B cell (primary cell): ENCODE data around the gene OR9Q1. TPM values are rescaled to one million over a fixed set of nuclear protein-coding genes. Genes with fewer than 3 reads are reported as not detected.

Source experiments
- ATAC-seq: fragments of 200-7000 bp; cut with Tn5 transposase; one replicate; pipeline ENCODE4 v1.10.0; 2021; ENCODE audit warnings: low read depth, mild to moderate bottlenecking, moderate number of reproducible peaks, moderate library complexity
- CTCF ChIA-PET: fragments of 350-600 bp; sonication (Branson Sonifier 250); formaldehyde crosslinking; loops from one replicate; lab custom pipeline; 2021; ENCODE audit warnings: antibody characterized with exemption, inconsistent platforms; lab: Charles Lee
- POLR2A ChIA-PET: fragments of 350-600 bp; sonication (Branson Sonifier 250); formaldehyde crosslinking; loops from one replicate; lab custom pipeline; 2021; ENCODE audit warnings: antibody characterized with exemption; lab: Charles Lee
- DNase-seq: peaks from one replicate; pipeline ENCODE4 v3.0.0; 2013
- H2AFZ ChIP-seq: 2 replicates; pipeline ENCODE4 v1.6.1; 2012; ENCODE audit warnings: mild to moderate bottlenecking, low read depth, low read length; ENCODE audit not compliant: insufficient read depth, poor library complexity, severe bottlenecking
- H3K27ac ChIP-seq, 2 donors: 1 replicate in 1 of 2; 2 replicates in 1 of 2; pipeline ENCODE4 v1.5.1; 2012 to 2013; ENCODE audit warnings: low read length in 2 of 2, mild to moderate bottlenecking in 2 of 2, moderate library complexity in 1 of 2
- H3K27me3 ChIP-seq, 4 experiments: fragments of 200-600 bp in 1 of 4; sonication (generic) in 1 of 4; replicated peaks in 1 of 4; 1 replicate in 2 of 4; 2 replicates in 2 of 4; pipeline versions ENCODE4 v1.6.1 to v1.7.0; 2013 to 2016; ENCODE audit warnings: low read length in 3 of 4, mild to moderate bottlenecking in 2 of 4, mixed read lengths in 1 of 4, moderate library complexity in 1 of 4; ENCODE audit not compliant: insufficient read depth in 4 of 4, control insufficient read depth in 3 of 4; ENCODE audit errors: control extremely low read depth in 1 of 4
- H3K36me3 ChIP-seq, 2 experiments: replicated peaks in 1 of 2; 1 replicate in 1 of 2; 2 replicates in 1 of 2; pipeline versions ENCODE4 v1.6.1 to v1.7.1; 2013; ENCODE audit warnings: low read length in 1 of 2; ENCODE audit not compliant: insufficient read depth in 2 of 2, control insufficient read depth in 1 of 2; ENCODE audit errors: control extremely low read depth in 1 of 2, extremely low read depth in 1 of 2
- H3K4me1 ChIP-seq, 2 donors: fragments of 200-600 bp in 1 of 2; sonication (generic) in 1 of 2; 1 replicate in 1 of 2; 2 replicates in 1 of 2; pipeline versions ENCODE4 v1.5.1 to v1.6.1; 2013 to 2017; ENCODE audit warnings: low read length in 2 of 2; ENCODE audit not compliant: control insufficient read depth in 2 of 2, insufficient read depth in 2 of 2
- H3K4me2 ChIP-seq: replicated peaks from 2 replicates; pipeline ENCODE3; 2012; ENCODE audit warnings: mild to moderate bottlenecking, low read depth, low read length; ENCODE audit not compliant: poor library complexity, severe bottlenecking
- H3K4me3 ChIP-seq, 5 experiments: fragments of 200-600 bp in 1 of 5; sonication (generic) in 1 of 5; 1 replicate in 3 of 5; 2 replicates in 2 of 5; pipeline versions ENCODE4 v1.5.1 to v1.7.0; 2011 to 2016; ENCODE audit warnings: low read length in 4 of 5, mild to moderate bottlenecking in 4 of 5, low read depth in 2 of 5, control low read depth in 1 of 5, moderate library complexity in 1 of 5; ENCODE audit not compliant: insufficient read depth in 1 of 5; ENCODE audit errors: control extremely low read depth in 1 of 5, extremely low read depth in 1 of 5
- H3K79me2 ChIP-seq: fragments of 200-600 bp; sonication (generic); one replicate; pipeline ENCODE4 v1.6.0; 2016; ENCODE audit warnings: low read length; ENCODE audit not compliant: control insufficient read depth, insufficient read depth
- H3K9ac ChIP-seq: fragments of 200-600 bp; sonication (generic); 2 replicates; pipeline ENCODE4 v1.6.1; 2017; ENCODE audit warnings: mild to moderate bottlenecking, low read length, moderate library complexity
- H3K9me3 ChIP-seq, 3 donors: one replicate each; pipeline versions ENCODE4 v1.6.1 to v1.7.1; 2013; ENCODE audit warnings: low read length in 2 of 3; ENCODE audit not compliant: control insufficient read depth in 2 of 3, insufficient read depth in 1 of 3; ENCODE audit errors: control extremely low read depth in 1 of 3
- H4K20me1 ChIP-seq: 2 replicates; pipeline ENCODE4 v1.6.0; 2012; ENCODE audit warnings: mild to moderate bottlenecking, low read length; ENCODE audit not compliant: insufficient read depth, control insufficient read depth, poor library complexity, severe bottlenecking
- H3K27ac Mint-ChIP-seq: one replicate; pipeline ENCODE4 v1.8.0; 2021; ENCODE audit warnings: mixed read lengths
- H3K27me3 Mint-ChIP-seq: one replicate; pipeline ENCODE4 v1.8.0; 2021; ENCODE audit warnings: mixed read lengths
- H3K4me1 Mint-ChIP-seq: one replicate; pipeline ENCODE4 v1.8.0; 2021; ENCODE audit warnings: mixed read lengths
- H3K4me3 Mint-ChIP-seq: one replicate; pipeline ENCODE4 v1.8.0; 2021; ENCODE audit warnings: mixed read lengths
- H3K9me3 Mint-ChIP-seq: one replicate; pipeline ENCODE4 v1.8.0; 2022; ENCODE audit warnings: mixed read lengths; ENCODE audit not compliant: insufficient read depth
- CTCF ChIP-seq: fragments of 200-600 bp; IDR thresholded peaks from one replicate; pipeline ENCODE4 v1.8.0; 2022; ENCODE audit warnings: antibody characterized with exemption, mild to moderate bottlenecking
- EZH2 ChIP-seq: IDR thresholded peaks from 2 replicates; pipeline ENCODE4 v1.6.1; 2012; ENCODE audit warnings: borderline replicate concordance, low read depth, mild to moderate bottlenecking, moderate library complexity, low read length; ENCODE audit not compliant: insufficient read depth, poor library complexity, severe bottlenecking
- WGBS: methylation state at CpG from one replicate; pipeline ENCODE4 v1.1.5; 2013; ENCODE audit warnings: missing lambda C conversion rate; ENCODE audit not compliant: insufficient coverage; 5-methylcytosine and 5-hydroxymethylcytosine counted together
- intact Hi-C: fragments of 100-400 bp; cut with micrococcal nuclease; formaldehyde crosslinking; loops from one replicate; pipeline ENCODE4 v1.10.0; 2022
- polyA plus RNA-seq: library from polyadenylated mRNA; depleted of rRNA; stranded (reverse); fragments of >200 nt; gene quantifications from 2 replicates; pipeline ENCODE4 v1.2.3, GENCODE V29; 2012
- total RNA-seq, 2 donors: library from RNA; stranded (reverse); fragments of 120-200 nt in 1 of 2; gene quantifications; 1 replicate in 1 of 2; 2 replicates in 1 of 2; pipeline versions ENCODE4 v1.2.3 to v1.2.4, GENCODE V29; 2013 to 2022

OR9Q1 gene
- total and polyA plus RNA-seq, 2 donors (not counting 1 experiment from before 2014, with no cell fraction given), result not detected

GRCh38 chr11:58004664-58005063, 19.0 kb upstream of the OR9Q1 start:
- ChIA-PET POLR2A (no interaction called here), CTCF (no interaction called here)
- no CpG with 5 or more reads among the region's 6 CpGs for WGBS
- H3K4me1 ChIP-seq, result no peaks in the 10 kb centered on the region
- DNase-seq (no peak), ATAC-seq (no peak)
- Mint-ChIP-seq H3K9me3 (no peaks in the 10 kb centered on the region), H3K27me3 (peaks cover 41% of the 10 kb centered on the region), H3K4me1 (no peaks in the 10 kb centered on the region), H3K4me3 (no peak overlapping the region), H3K27ac (no peak overlapping the region)
- intact Hi-C loops, result no loop called here
- peaks cover 0 to 4% (median 0%) of the 10 kb centered on the region in 3 donors for H3K9me3 ChIP-seq
- H3K27ac ChIP-seq, result no peak overlapping the region
- no peaks in the 10 kb centered on the region for H3K36me3 ChIP-seq
- no peak overlapping the region for H2AFZ ChIP-seq
- no peak overlapping the region for H3K4me2 ChIP-seq
- TF ChIP-seq CTCF, result no peak
- no peak for TF ChIP-seq EZH2
- H3K9ac ChIP-seq, result no peak overlapping the region
- peaks cover 0 to 5% (median 2%) of the 10 kb centered on the region in 4 experiments for H3K27me3 ChIP-seq
- no peak overlapping the region for H3K4me3 ChIP-seq
- no peaks in the 10 kb centered on the region for H3K79me2 ChIP-seq
- H4K20me1 ChIP-seq, result no peaks in the 10 kb centered on the region

GRCh38 chr11:58006940-58007339, 16.7 kb upstream of the OR9Q1 start:
- H3K4me1 Mint-ChIP-seq, result no peaks in the 10 kb centered on the region

More at GRCh38 chr11:58006940-58007339, 16.7 kb upstream of the OR9Q1 start:
- Histone ChIP-seq H3K4me1 (no peaks in the 10 kb centered on the region), H2AFZ (no peak overlapping the region), H3K4me2 (no peak overlapping the region), H4K20me1 (no peaks in the 10 kb centered on the region), H3K27ac (no peak overlapping the region), H3K79me2 (no peaks in the 10 kb centered on the region), H3K27me3 (peaks cover 0 to 5% (median 2%) of the 10 kb centered on the region in 4 experiments), H3K36me3 (no peaks in the 10 kb centered on the region), H3K4me3 (no peak overlapping the region), H3K9ac (no peak overlapping the region), H3K9me3 (no peaks in the 10 kb centered on the region)
- no peak for ATAC-seq
- ChIA-PET CTCF (no interaction called here), POLR2A (no interaction called here)
- no peak for DNase-seq
- H3K4me3 Mint-ChIP-seq, result no peak overlapping the region
- WGBS, result no CpG with 5 or more reads among the region's 2 CpGs
- intact Hi-C loops, result no loop called here
- H3K9me3 Mint-ChIP-seq, result no peaks in the 10 kb centered on the region
- H3K27ac Mint-ChIP-seq, result no peak overlapping the region
- peaks cover 38% of the 10 kb centered on the region for H3K27me3 Mint-ChIP-seq
- no peak for TF ChIP-seq CTCF
- no peak for TF ChIP-seq EZH2
